Mesendoderm (in vitro differentiated cells): ENCODE measurements around the gene CAMTA2.

ENCODE experiments used
- DNase-seq: peaks from one replicate; pipeline ENCODE4 v3.0.0; 2013
- H2AK5ac ChIP-seq: 2 replicates; pipeline ENCODE4 v1.6.1; 2013; ENCODE audit warnings: low read length, inconsistent platforms
- H2BK120ac ChIP-seq: 2 replicates; pipeline ENCODE4 v1.6.1; 2013; ENCODE audit warnings: low read depth, mild to moderate bottlenecking, low read length, moderate library complexity, mixed read lengths
- H2BK15ac ChIP-seq: replicated peaks from 2 replicates; pipeline ENCODE4 v1.6.1; 2013; ENCODE audit warnings: low read depth, mild to moderate bottlenecking, moderate library complexity
- H2BK5ac ChIP-seq: 2 replicates; pipeline ENCODE4 v1.6.1; 2013; ENCODE audit warnings: low read length, inconsistent platforms
- H3K18ac ChIP-seq: 2 replicates; pipeline ENCODE4 v1.6.1; 2013; ENCODE audit warnings: mild to moderate bottlenecking, low read length, mixed read lengths
- H3K23ac ChIP-seq: one replicate; pipeline ENCODE4 v1.6.1; 2013; ENCODE audit warnings: low read length
- H3K27ac ChIP-seq: 2 replicates; pipeline ENCODE4 v1.5.1; 2013; ENCODE audit warnings: low read depth, mild to moderate bottlenecking, inconsistent platforms, low read length, moderate library complexity
- H3K27me3 ChIP-seq: 2 replicates; pipeline ENCODE4 v1.6.1; 2013; ENCODE audit warnings: low read length, control low read depth, mild to moderate bottlenecking, inconsistent platforms; ENCODE audit not compliant: insufficient read depth, poor library complexity
- H3K36me3 ChIP-seq: 2 replicates; pipeline ENCODE4 v1.6.1; 2013; ENCODE audit warnings: low read length, inconsistent platforms; ENCODE audit not compliant: control insufficient read depth, insufficient read depth
- H3K4ac ChIP-seq: one replicate; pipeline ENCODE4 v1.6.1; 2013; ENCODE audit warnings: low read depth, mild to moderate bottlenecking, low read length, moderate library complexity
- H3K4me1 ChIP-seq: 2 replicates; pipeline ENCODE4 v1.6.1; 2013; ENCODE audit warnings: low read depth, low read length, inconsistent platforms; ENCODE audit not compliant: control insufficient read depth
- H3K4me2 ChIP-seq: 2 replicates; pipeline ENCODE4 v1.6.1; 2013; ENCODE audit warnings: low read length
- H3K4me3 ChIP-seq: 2 replicates; pipeline ENCODE4 v1.5.1; 2013; ENCODE audit warnings: mild to moderate bottlenecking, low read length
- H3K56ac ChIP-seq: one replicate; pipeline ENCODE4 v1.6.1; 2013; ENCODE audit warnings: low read length
- H3K79me1 ChIP-seq: 2 replicates; pipeline ENCODE4 v1.6.1; 2013; ENCODE audit warnings: low read length, inconsistent platforms
- H3K79me2 ChIP-seq: 2 replicates; pipeline ENCODE4 v1.6.1; 2013; ENCODE audit warnings: mild to moderate bottlenecking, low read length; ENCODE audit not compliant: control insufficient read depth, insufficient read depth
- H3K9ac ChIP-seq: 2 replicates; pipeline ENCODE4 v1.6.1; 2013; ENCODE audit warnings: low read length, inconsistent platforms
- H4K5ac ChIP-seq: one replicate; pipeline ENCODE4 v1.6.1; 2013; ENCODE audit warnings: low read length
- H4K8ac ChIP-seq: one replicate; pipeline ENCODE4 v1.6.1; 2013; ENCODE audit warnings: low read depth, mild to moderate bottlenecking, control low read depth, low read length, moderate library complexity
- WGBS: extraction: QIAGEN DNeasy Blood & Tissue Kit; methylation state at CpG from one replicate; pipeline ENCODE4 v1.1.7; 2013; ENCODE audit warnings: low lambda C conversion rate, missing lambda C conversion rate; ENCODE audit not compliant: insufficient coverage; ENCODE audit errors: extremely low coverage; 5-methylcytosine and 5-hydroxymethylcytosine counted together

CAMTA2 gene

DNA sequence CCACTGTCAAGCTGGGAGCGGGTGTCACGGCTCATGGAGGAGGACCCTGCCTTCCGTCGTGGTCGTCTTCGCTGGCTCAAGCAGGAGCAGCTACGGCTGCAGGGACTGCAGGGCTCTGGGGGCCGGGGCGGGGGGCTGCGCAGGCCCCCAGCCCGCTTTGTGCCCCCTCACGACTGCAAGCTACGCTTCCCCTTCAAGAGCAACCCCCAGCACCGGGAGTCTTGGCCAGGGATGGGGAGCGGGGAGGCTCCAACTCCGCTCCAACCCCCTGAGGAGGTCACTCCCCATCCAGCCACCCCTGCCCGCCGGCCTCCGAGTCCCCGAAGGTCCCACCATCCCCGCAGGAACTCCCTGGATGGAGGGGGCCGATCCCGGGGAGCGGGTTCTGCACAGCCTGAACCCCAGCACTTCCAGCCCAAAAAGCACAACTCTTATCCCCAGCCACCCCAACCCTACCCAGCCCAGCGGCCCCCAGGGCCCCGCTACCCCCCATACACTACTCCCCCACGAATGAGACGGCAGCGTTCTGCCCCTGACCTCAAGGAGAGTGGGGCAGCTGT lies 36.2 kb upstream of the CAMTA2 start:
- Histone ChIP-seq H3K27me3 (no peaks in the 10 kb centered on the region), H3K79me1 (no peaks in the 10 kb centered on the region), H3K4me1 (no peaks in the 10 kb centered on the region), H3K27ac (no peak overlapping the region), H3K79me2 (no peaks in the 10 kb centered on the region), H3K56ac (no peak overlapping the region), H2BK5ac (no peak overlapping the region), H3K18ac (no peak overlapping the region), H3K4ac (no peak overlapping the region), H3K23ac (no peak overlapping the region), H4K8ac (no peak overlapping the region), H3K4me3 (no peak overlapping the region), H2BK15ac (no peak overlapping the region), H3K4me2 (no peak overlapping the region), H4K5ac (no peak overlapping the region), H2BK120ac (no peak overlapping the region), H3K9ac (no peak overlapping the region), H3K36me3 (peaks cover 6% of the 10 kb centered on the region), H2AK5ac (no peak overlapping the region)
- DNase-seq = no peak
- WGBS = no CpG with 5 or more reads among the region's 29 CpGs

DNA sequence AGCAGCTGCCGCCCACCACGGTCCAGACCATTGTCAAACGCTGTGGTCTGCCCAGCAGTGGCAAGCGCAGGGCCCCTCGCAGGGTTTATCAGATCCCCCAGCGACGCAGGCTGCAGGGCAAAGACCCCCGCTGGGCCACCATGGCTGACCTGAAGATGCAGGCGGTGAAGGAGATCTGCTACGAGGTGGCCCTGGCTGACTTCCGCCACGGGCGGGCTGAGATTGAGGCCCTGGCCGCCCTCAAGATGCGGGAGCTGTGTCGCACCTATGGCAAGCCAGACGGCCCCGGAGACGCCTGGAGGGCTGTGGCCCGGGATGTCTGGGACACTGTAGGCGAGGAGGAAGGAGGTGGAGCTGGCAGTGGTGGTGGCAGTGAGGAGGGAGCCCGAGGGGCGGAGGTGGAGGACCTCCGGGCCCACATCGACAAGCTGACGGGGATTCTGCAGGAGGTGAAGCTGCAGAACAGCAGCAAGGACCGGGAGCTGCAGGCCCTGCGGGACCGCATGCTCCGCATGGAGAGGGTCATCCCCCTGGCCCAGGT lies 34.8 kb upstream of the CAMTA2 start:
- Histone ChIP-seq H3K4me3 (no peak overlapping the region), H3K27ac (no peak overlapping the region), H3K4ac (no peak overlapping the region), H2BK120ac (no peak overlapping the region), H3K79me1 (no peaks in the 10 kb centered on the region), H3K9ac (no peak overlapping the region), H2BK15ac (no peak overlapping the region), H3K27me3 (no peaks in the 10 kb centered on the region), H2AK5ac (no peak overlapping the region), H3K18ac (no peak overlapping the region), H4K8ac (no peak overlapping the region), H3K4me2 (no peak overlapping the region), H3K79me2 (no peaks in the 10 kb centered on the region), H3K36me3 (peaks cover 6% of the 10 kb centered on the region), H2BK5ac (no peak overlapping the region), H3K23ac (no peak overlapping the region), H3K56ac (no peak overlapping the region), H4K5ac (no peak overlapping the region), H3K4me1 (no peaks in the 10 kb centered on the region)
- no peak for DNase-seq
- WGBS = no CpG with 5 or more reads among the region's 30 CpGs

DNA sequence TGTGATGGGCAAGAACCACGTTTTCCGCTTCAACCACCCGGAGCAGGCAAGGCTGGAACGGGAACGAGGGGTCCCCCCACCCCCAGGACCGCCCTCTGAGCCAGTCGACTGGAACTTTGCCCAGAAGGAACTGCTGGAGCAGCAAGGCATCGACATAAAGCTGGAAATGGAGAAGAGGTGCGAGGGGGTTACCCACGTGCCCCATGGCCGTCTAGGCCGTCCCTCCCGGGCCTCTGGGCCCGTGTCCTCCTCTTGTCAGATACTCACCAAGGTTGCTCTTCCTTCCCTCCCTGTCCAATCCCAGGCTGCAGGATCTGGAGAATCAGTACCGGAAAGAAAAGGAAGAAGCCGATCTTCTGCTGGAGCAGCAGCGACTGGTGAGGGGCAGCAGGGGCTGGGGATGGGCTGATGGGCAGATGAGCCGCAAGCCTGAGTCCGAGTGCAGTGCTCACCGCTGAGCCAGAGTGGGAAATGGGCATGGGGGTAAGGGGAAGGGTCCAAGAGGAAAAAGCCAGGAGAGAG lies 33.1 kb upstream of the CAMTA2 start:
- Histone ChIP-seq H3K4me2 (no peak overlapping the region), H3K4me3 (no peak overlapping the region), H2BK120ac (no peak overlapping the region), H3K23ac (no peak overlapping the region), H3K79me2 (no peaks in the 10 kb centered on the region), H3K79me1 (no peaks in the 10 kb centered on the region), H2AK5ac (no peak overlapping the region), H3K27me3 (no peaks in the 10 kb centered on the region), H3K4ac (no peak overlapping the region), H3K9ac (no peak overlapping the region), H3K56ac (no peak overlapping the region), H3K18ac (no peak overlapping the region), H4K8ac (no peak overlapping the region), H3K27ac (no peak overlapping the region), H4K5ac (no peak overlapping the region), H2BK15ac (no peak overlapping the region), H2BK5ac (no peak overlapping the region), H3K4me1 (no peaks in the 10 kb centered on the region), H3K36me3 (peaks cover 8% of the 10 kb centered on the region)
- no CpG with 5 or more reads among the region's 20 CpGs for WGBS
- DNase-seq = no peak

DNA sequence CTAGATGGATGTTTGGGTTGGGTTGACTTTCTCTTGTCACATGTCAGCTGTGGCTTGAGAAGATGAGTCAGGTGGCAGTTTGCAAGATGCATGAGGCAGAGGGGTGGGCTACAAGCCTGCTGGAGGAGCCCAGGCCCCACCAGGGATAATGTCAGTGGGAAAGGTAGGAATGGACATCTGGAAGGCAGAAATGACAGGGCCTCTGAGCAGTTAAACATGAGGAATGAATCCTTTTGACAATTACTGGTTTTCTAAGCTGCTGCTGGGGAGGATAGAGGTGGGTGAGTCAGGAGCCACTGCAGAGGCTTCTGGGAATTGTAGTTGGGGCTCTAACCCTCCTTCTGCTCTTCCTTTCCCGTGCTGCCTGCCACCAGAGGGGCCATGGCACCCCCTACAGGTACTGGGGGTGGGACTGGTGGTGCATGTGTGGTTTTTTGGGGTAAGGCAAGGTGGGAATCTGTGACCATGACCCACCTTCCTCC lies 32.0 kb upstream of the CAMTA2 start:
- Histone ChIP-seq H3K18ac (no peak overlapping the region), H2BK5ac (no peak overlapping the region), H4K8ac (no peak overlapping the region), H2AK5ac (no peak overlapping the region), H3K56ac (no peak overlapping the region), H3K4me3 (no peak overlapping the region), H3K9ac (no peak overlapping the region), H2BK120ac (no peak overlapping the region), H3K23ac (no peak overlapping the region), H3K4me1 (no peaks in the 10 kb centered on the region), H3K36me3 (peaks cover 8% of the 10 kb centered on the region), H3K27ac (no peak overlapping the region), H2BK15ac (no peak overlapping the region), H3K4me2 (no peak overlapping the region), H3K79me1 (no peaks in the 10 kb centered on the region), H3K79me2 (no peaks in the 10 kb centered on the region), H3K27me3 (no peaks in the 10 kb centered on the region), H3K4ac (no peak overlapping the region), H4K5ac (no peak overlapping the region)
- WGBS = no CpG with 5 or more reads among the region's 1 CpG
- DNase-seq = peak; percentile 54

DNA sequence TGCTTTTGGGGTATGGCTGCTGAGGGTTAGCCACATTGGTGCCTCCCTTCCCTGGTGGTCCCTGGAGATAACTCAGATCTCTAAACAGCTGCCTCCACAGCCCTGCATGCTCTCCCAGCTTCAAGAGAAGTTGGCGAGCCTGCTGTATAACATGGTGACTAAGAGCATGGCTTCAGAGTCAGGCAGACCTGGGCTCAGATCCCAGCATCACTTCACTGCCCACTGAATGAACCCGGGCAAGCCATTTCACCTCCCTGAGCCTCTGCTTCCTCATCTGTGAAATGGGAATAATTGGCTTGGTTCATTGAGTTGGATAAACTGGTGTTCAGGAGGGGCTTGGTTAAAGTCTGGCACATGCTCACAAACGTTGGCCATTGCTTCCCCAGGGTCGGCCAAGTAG lies 26.9 kb upstream of the CAMTA2 start:
- peaks cover 5% of the 10 kb centered on the region for H3K36me3 ChIP-seq
- WGBS = no CpG with 5 or more reads among the region's 4 CpGs

DNA sequence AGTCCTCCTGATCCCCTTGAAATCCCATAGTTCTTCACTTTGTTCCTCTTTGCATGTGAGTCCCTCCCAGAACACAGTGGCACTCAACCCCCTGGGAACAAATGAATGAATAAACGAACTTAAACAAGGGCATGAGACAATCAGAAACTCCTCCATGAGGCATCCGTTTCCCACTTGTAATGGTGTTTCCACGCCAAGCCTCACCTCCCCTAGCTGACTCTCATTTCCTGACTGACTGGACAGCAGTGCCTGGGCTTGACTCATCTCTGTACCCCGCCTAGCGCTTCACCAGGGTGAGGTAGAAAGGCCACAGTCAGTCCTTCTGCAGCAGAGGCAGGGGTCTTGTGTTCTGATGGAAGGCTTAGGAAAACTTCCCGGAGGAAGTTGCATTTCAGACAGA lies 24.5 kb upstream of the CAMTA2 start:
- no peak overlapping the region for H2BK5ac ChIP-seq

More for the DNA sequence above, 26.9 kb upstream of the CAMTA2 start:
- Histone ChIP-seq H3K56ac (no peak overlapping the region), H3K27me3 (no peaks in the 10 kb centered on the region), H2AK5ac (no peak overlapping the region), H2BK5ac (no peak overlapping the region), H3K79me2 (no peaks in the 10 kb centered on the region), H3K9ac (no peak overlapping the region), H3K4ac (no peak overlapping the region), H3K23ac (no peak overlapping the region), H3K79me1 (no peaks in the 10 kb centered on the region), H4K8ac (no peak overlapping the region), H2BK120ac (no peak overlapping the region), H2BK15ac (no peak overlapping the region), H3K27ac (no peak overlapping the region), H3K18ac (no peak overlapping the region), H4K5ac (no peak overlapping the region), H3K4me3 (no peak overlapping the region), H3K4me1 (no peaks in the 10 kb centered on the region), H3K4me2 (no peak overlapping the region)
- no peak for DNase-seq

More for the DNA sequence above, 24.5 kb upstream of the CAMTA2 start:
- Histone ChIP-seq H2AK5ac (no peak overlapping the region), H3K27me3 (no peaks in the 10 kb centered on the region), H3K18ac (no peak overlapping the region), H3K4ac (no peak overlapping the region), H2BK120ac (no peak overlapping the region), H4K8ac (no peak overlapping the region), H3K56ac (no peak overlapping the region), H3K4me1 (no peaks in the 10 kb centered on the region), H3K27ac (no peak overlapping the region), H3K4me2 (no peak overlapping the region), H3K9ac (no peak overlapping the region), H3K79me2 (no peaks in the 10 kb centered on the region), H2BK15ac (no peak overlapping the region), H3K23ac (no peak overlapping the region), H4K5ac (no peak overlapping the region), H3K36me3 (peaks cover 17% of the 10 kb centered on the region), H3K4me3 (no peak overlapping the region), H3K79me1 (no peaks in the 10 kb centered on the region)
- no CpG with 5 or more reads among the region's 6 CpGs for WGBS
- DNase-seq = no peak
